ENCODE data around the gene KLF7.

GRCh38 chr2:207111757-207112156, 54.0 kb downstream of the KLF7 start:
- TF ChIP-seq CTCF (IDR thresholded peaks at IDR 0.05; ENCODE audit: insufficient read depth, low read length, poor library complexity, severe bottlenecking), result no peak
- TF ChIP-seq EZH2phosphoT487 (conservative IDR thresholded peaks at IDR 0.05; ENCODE audit: low read length), result no peak
